Activated CD8-positive, alpha-beta memory T cell treated with anti-CD3 and anti-CD28 coated beads, Interleukin-2, amount 10 ng/mL, durations not matched to agents 7 days and 5 days (primary cell): ENCODE data around the gene RSPO4. TPM values are rescaled to one million over a fixed set of nuclear protein-coding genes. Genes with fewer than 3 reads are reported as not detected.

Experiments used
- ATAC-seq: fragments of 150-1000 bp; cut with Tn5 transposase; one replicate; pipeline ENCODE4 v1.10.0; 2021; ENCODE audit warnings: moderate library complexity
- CTCF ChIA-PET: fragments of 350-600 bp; sonication (Branson Sonifier 250); formaldehyde crosslinking; loops from one replicate; lab custom pipeline; 2021; ENCODE audit warnings: antibody characterized with exemption; lab: Charles Lee
- DNase-seq: peaks from one replicate; pipeline ENCODE4 v3.0.0-alpha.2; 2020
- H3K27ac Mint-ChIP-seq: one replicate; pipeline ENCODE4 v1.8.0; 2021; ENCODE audit warnings: mild to moderate bottlenecking, mixed read lengths
- H3K27me3 Mint-ChIP-seq: one replicate; pipeline ENCODE4 v1.8.0; 2021; ENCODE audit warnings: mixed read lengths
- H3K36me3 Mint-ChIP-seq: one replicate; pipeline ENCODE4 v1.8.0; 2021; ENCODE audit warnings: mild to moderate bottlenecking, mixed read lengths
- H3K4me1 Mint-ChIP-seq: one replicate; pipeline ENCODE4 v1.8.0; 2021; ENCODE audit warnings: mixed read lengths
- H3K4me3 Mint-ChIP-seq: one replicate; pipeline ENCODE4 v1.8.0; 2021; ENCODE audit warnings: mild to moderate bottlenecking, moderate library complexity, mixed read lengths
- H3K9me3 Mint-ChIP-seq: one replicate; pipeline ENCODE4 v1.8.0; 2022; ENCODE audit warnings: low read depth, mixed read lengths
- total RNA-seq, 2 experiments: library from RNA; stranded (reverse); gene quantifications; one replicate each; pipeline ENCODE4 v1.2.3, GENCODE V29; 2021

RSPO4 gene
- total RNA-seq, 2 experiments from 2014 or later, result not detected

DNA sequence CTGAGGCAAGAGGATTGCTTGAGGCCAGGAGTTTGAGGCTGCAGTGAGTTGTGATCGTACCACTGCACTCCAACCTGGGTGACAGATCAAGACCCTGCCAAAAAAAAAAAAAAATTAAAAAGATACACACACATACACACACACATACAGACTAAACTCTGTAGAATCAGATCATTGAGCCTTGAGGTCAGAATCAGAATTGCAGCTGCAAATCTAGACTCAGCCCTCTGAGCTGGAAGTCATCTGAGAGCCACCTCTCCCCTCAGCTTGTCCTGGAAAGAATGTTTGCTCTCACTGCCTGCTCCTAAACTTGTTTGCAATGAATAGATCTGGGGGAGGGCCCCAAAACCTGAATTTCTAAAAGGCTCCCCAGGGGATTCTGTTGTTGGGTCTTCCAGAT is 44.6 kb downstream of the RSPO4 start:
- Mint-ChIP-seq H3K27me3 (peaks cover 34% of the 10 kb centered on the region), H3K36me3 (no peaks in the 10 kb centered on the region), H3K4me1 (peaks cover 2% of the 10 kb centered on the region), H3K27ac (no peak overlapping the region), H3K9me3 (no peaks in the 10 kb centered on the region), H3K4me3 (no peak overlapping the region)
- DNase-seq (no peak), ATAC-seq (no peak)
- CTCF ChIA-PET, result interaction anchor here (0.9 to 8.7 kb wide), 18 partner anchors 9 to 255 kb away, joined by 3 to 208 read pairs (median 5); partner anchors contain the start of gene FAM110A

- peaks cover 2% of the 10 kb centered on the region for H3K4me1 Mint-ChIP-seq
- ATAC-seq (peak; percentile 90), DNase-seq (peak; percentile 80)
- H3K27me3 Mint-ChIP-seq, result peaks cover 34% of the 10 kb centered on the region
- no peak overlapping the region for H3K27ac Mint-ChIP-seq
- H3K36me3 Mint-ChIP-seq, result no peaks in the 10 kb centered on the region
- CTCF ChIA-PET, result interaction anchor here (0.7 to 8.7 kb wide), 36 partner anchors 10 to 261 kb away, joined by 3 to 208 read pairs (median 4); partner anchors contain the start of gene FAM110A
- H3K9me3 Mint-ChIP-seq, result no peaks in the 10 kb centered on the region
- H3K4me3 Mint-ChIP-seq, result no peak overlapping the region
These were observed 45.7 kb downstream of the RSPO4 start for GRCh38 chr20:956330-956951.

DNA sequence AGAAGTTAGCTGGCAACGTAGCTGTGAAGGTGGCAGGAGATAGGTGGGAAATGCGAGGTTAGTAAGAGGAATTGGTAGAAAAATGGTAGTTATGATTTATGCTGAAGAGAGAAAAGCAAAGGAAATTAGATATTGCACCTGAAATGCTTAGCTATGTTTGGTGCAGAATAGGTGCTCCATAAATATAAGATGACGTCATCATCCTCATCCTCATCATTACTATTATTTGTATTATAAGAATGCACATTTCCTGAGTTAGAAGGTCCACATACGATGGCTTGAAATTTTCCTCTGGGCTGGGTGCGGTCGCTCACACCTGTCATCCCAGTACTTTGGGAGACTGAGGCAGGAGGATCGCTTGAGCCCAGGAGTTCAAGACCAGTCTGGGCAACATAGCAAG is 46.5 kb downstream of the RSPO4 start:
- Mint-ChIP-seq H3K27ac (no peak overlapping the region), H3K27me3 (peaks cover 34% of the 10 kb centered on the region), H3K4me1 (peaks cover 2% of the 10 kb centered on the region), H3K36me3 (no peaks in the 10 kb centered on the region), H3K4me3 (no peak overlapping the region), H3K9me3 (no peaks in the 10 kb centered on the region)
- DNase-seq (no peak), ATAC-seq (no peak)
- CTCF ChIA-PET, result interaction anchor here (0.7 to 8.7 kb wide), 26 partner anchors 9 to 257 kb away, joined by 3 to 208 read pairs (median 5); partner anchors contain the start of gene FAM110A

- Mint-ChIP-seq H3K9me3 (no peaks in the 10 kb centered on the region), H3K4me3 (no peak overlapping the region), H3K4me1 (peaks cover 2% of the 10 kb centered on the region), H3K36me3 (no peaks in the 10 kb centered on the region), H3K27ac (no peak overlapping the region), H3K27me3 (peaks cover 34% of the 10 kb centered on the region)
- CTCF ChIA-PET, result interaction anchor here (1.1 to 8.7 kb wide), 20 partner anchors 8 to 258 kb away, joined by 3 to 208 read pairs (median 5); partner anchors contain the start of gene FAM110A
- ATAC-seq, result no peak
- no peak for DNase-seq
These were observed 47.0 kb downstream of the RSPO4 start for GRCh38 chr20:955111-955510.

- no peaks in the 10 kb centered on the region for H3K9me3 Mint-ChIP-seq
- peaks cover 36% of the 10 kb centered on the region for H3K27me3 Mint-ChIP-seq
- DNase-seq, result no peak
- H3K4me3 Mint-ChIP-seq, result no peak overlapping the region
- CTCF ChIA-PET, result interaction anchor here (8.7 kb wide), 1 partner anchor 137 kb away, joined by 208 read pairs; no protein-coding TSS in a partner anchor
- peaks cover 2% of the 10 kb centered on the region for H3K4me1 Mint-ChIP-seq
- ATAC-seq, result no peak
- no peak overlapping the region for H3K27ac Mint-ChIP-seq
- no peaks in the 10 kb centered on the region for H3K36me3 Mint-ChIP-seq
These were observed 48.4 kb downstream of the RSPO4 start for GRCh38 chr20:953742-954141.

DNA sequence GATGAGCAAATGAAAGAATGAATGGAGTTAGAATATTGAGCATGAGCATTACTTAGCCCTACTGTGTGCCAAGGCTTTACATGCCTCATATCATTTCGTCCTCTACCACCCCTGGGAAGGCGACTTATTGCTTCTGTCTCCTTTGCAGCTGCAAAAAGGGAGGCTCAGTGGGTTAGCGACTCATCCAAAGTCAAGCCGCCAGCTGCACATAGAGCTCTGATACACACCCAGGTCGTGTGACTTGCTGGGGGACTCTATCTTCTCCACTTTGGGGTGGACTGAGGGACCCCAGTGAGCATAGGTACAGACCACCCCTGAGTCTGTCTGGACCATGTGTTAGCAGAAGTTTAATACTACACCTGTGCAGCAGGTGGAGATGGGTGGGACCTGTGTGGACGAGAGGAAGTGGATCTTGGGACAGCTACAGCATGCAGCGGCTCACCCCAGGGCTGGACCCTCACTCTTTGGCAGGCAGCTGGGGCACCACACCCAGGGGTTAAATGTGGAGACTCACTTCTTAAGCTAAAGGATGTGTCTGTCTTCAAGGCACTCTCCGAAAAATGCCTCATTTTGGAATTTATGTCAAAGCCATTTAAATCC is 49.8 kb downstream of the RSPO4 start:
- Mint-ChIP-seq H3K36me3 (no peaks in the 10 kb centered on the region), H3K4me1 (peaks cover 2% of the 10 kb centered on the region), H3K9me3 (no peaks in the 10 kb centered on the region), H3K27ac (no peak overlapping the region), H3K4me3 (no peak overlapping the region), H3K27me3 (peaks cover 43% of the 10 kb centered on the region)
- DNase-seq (no peak), ATAC-seq (no peak)
- CTCF ChIA-PET, result interaction anchor here (8.7 kb wide), 1 partner anchor 135 kb away, joined by 208 read pairs; no protein-coding TSS in a partner anchor

DNA sequence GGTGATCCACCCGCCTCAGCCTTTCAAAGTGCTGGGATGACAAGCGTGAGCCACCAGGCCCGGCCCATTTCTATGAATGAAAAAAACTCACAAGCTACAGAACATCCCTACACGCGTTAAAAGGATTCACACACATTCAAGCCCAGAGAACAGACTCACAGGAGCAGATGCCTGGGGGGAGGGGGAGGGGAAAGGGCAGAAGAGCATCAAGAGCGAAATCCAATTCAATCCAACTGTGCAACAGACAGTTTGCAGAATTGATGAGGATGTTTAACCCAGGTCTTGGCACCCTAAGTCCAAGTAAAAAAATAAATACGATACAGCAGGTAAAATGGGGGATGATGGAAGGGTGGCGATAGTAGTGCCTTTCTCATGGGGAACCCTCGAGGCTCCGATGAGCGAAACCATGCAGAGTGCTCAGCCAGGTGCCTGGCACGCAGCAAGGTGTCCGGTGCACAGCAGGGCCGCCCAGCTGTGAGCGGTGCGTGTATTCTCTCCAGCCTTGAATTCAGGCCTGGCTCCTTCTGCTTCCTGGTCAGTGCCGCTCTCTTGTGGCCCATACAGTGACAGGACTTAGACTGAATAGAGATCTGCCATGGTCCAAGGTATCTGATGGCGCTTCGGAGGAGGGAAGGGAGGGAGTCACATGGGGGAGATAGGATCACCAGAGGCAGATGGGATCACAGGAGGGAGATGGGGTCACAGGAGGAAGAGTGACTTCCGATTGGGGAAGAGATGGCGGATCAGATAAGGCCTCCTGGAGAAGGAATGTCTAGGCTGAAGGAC is 50.5 kb downstream of the RSPO4 start:
- no peaks in the 10 kb centered on the region for H3K9me3 Mint-ChIP-seq
- H3K4me3 Mint-ChIP-seq, result no peak overlapping the region
- no peak for DNase-seq
- H3K27me3 Mint-ChIP-seq, result peaks cover 44% of the 10 kb centered on the region
- H3K36me3 Mint-ChIP-seq, result no peaks in the 10 kb centered on the region
- H3K4me1 Mint-ChIP-seq, result peaks cover 2% of the 10 kb centered on the region
- H3K27ac Mint-ChIP-seq, result no peak overlapping the region
- ATAC-seq, result no peak
- CTCF ChIA-PET, result interaction anchor here (0.6 to 8.7 kb wide), 2 partner anchors 134 to 135 kb away, joined by 5 to 208 read pairs; no protein-coding TSS in a partner anchor

DNA sequence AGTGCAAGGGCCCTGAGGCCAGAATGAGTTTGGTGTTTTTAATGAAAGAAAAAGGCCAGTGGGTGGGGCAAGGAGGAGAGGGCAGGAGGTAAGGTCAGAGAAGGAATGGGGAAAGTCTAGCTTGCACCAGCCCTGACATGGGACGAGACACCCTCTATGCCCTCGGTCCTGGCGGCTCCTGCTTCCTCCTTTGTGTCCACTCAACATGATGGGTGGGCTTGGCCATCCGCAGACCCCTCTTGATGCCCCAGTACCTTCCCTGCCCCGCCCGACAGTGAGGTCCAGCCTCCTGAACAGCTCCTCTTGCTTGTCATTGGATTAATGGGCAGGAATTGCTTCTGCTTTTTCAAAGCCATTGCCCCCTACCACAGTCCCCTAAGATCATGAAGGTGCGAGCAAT is 52.4 kb downstream of the RSPO4 start:
- Mint-ChIP-seq H3K9me3 (no peaks in the 10 kb centered on the region), H3K4me1 (no peaks in the 10 kb centered on the region), H3K27me3 (peaks cover 32% of the 10 kb centered on the region), H3K27ac (no peak overlapping the region), H3K4me3 (no peak overlapping the region), H3K36me3 (no peaks in the 10 kb centered on the region)
- no peak for DNase-seq
- no peak for ATAC-seq
- CTCF ChIA-PET, result no interaction called here

DNA sequence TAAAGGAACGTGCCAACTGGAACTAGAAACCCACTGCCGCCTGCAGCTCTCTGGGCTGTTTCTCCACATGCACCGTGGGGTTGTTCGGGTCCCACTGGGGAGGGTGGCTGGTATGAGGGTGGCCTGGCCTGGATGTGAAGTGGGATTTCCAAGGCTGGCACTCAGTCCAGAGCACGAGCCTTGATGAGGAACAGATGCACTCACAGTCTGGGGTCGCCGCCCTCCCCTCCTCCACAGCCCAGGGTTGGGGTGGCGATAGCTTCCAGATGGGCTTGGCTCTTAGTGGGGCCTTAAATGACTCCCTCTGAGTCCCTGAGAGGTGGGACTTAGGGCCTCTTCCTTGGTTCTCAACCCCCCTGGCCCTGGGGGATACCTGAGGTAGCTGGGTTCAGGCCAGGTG is 55.3 kb downstream of the RSPO4 start:
- no peak overlapping the region for H3K4me3 Mint-ChIP-seq
- no peaks in the 10 kb centered on the region for H3K36me3 Mint-ChIP-seq
- no peak overlapping the region for H3K27ac Mint-ChIP-seq
- no peaks in the 10 kb centered on the region for H3K4me1 Mint-ChIP-seq
- peaks cover 29% of the 10 kb centered on the region for H3K27me3 Mint-ChIP-seq
- H3K9me3 Mint-ChIP-seq, result no peaks in the 10 kb centered on the region
- CTCF ChIA-PET, result interaction anchor here (1.1 to 1.7 kb wide), 2 partner anchors 9 to 129 kb away, joined by 3 to 7 read pairs; no protein-coding TSS in a partner anchor
- DNase-seq (no peak), ATAC-seq (no peak)

GRCh38 chr20:945841-946240 is 56.3 kb downstream of the RSPO4 start:
- Mint-ChIP-seq H3K9me3 (no peaks in the 10 kb centered on the region), H3K27me3 (peaks cover 29% of the 10 kb centered on the region), H3K4me1 (no peaks in the 10 kb centered on the region), H3K36me3 (no peaks in the 10 kb centered on the region), H3K27ac (no peak overlapping the region), H3K4me3 (no peak overlapping the region)
- ATAC-seq (no peak), DNase-seq (no peak)
- CTCF ChIA-PET, result interaction anchor here (1.7 kb wide), 1 partner anchor 10 kb away, joined by 7 read pairs; no protein-coding TSS in a partner anchor

GRCh38 chr20:944774-945410 is 57.2 kb downstream of the RSPO4 start:
- CTCF ChIA-PET, result no interaction called here

GRCh38 chr20:944148-944547 is 58.0 kb downstream of the RSPO4 start:
- no peaks in the 10 kb centered on the region for H3K4me1 Mint-ChIP-seq
- no peaks in the 10 kb centered on the region for H3K36me3 Mint-ChIP-seq
- no peak for ATAC-seq
- DNase-seq, result no peak
- CTCF ChIA-PET, result interaction anchor here (1.7 kb wide), 1 partner anchor 126 kb away, joined by 5 read pairs; no protein-coding TSS in a partner anchor
- H3K27me3 Mint-ChIP-seq, result peaks cover 27% of the 10 kb centered on the region
- H3K4me3 Mint-ChIP-seq, result no peak overlapping the region
- no peak overlapping the region for H3K27ac Mint-ChIP-seq
- H3K9me3 Mint-ChIP-seq, result no peaks in the 10 kb centered on the region

More at GRCh38 chr20:944774-945410, 57.2 kb downstream of the RSPO4 start:
- Mint-ChIP-seq H3K27me3 (peaks cover 29% of the 10 kb centered on the region), H3K4me3 (no peak overlapping the region), H3K9me3 (no peaks in the 10 kb centered on the region), H3K36me3 (no peaks in the 10 kb centered on the region), H3K27ac (no peak overlapping the region), H3K4me1 (no peaks in the 10 kb centered on the region)
- ATAC-seq (no peak), DNase-seq (no peak)
